Stimulated activated CD4-positive, alpha-beta T cell treated with anti-CD3 and anti-CD28 coated beads, Interleukin-4, amount 100 ng/mL, for 48 hours (primary cell): Measurements from ENCODE around the gene ADGRG4.

ENCODE experiments used
- DNase-seq, 2 donors: peaks; one replicate each; pipeline ENCODE4 v3.0.0-alpha.2; 2020; ENCODE audit warnings: low read depth in 2 of 2

ADGRG4 gene

GRCh38 chrX:136292656-136293055 lies 8.1 kb upstream of the ADGRG4 start:
- DNase-seq: no peak

GRCh38 chrX:136295380-136295779 lies 5.4 kb upstream of the ADGRG4 start:
- DNase-seq: no peak

- DNase-seq: no peak
These were observed 2.3 kb downstream of the ADGRG4 start for GRCh38 chrX:136303041-136303440.

DNA sequence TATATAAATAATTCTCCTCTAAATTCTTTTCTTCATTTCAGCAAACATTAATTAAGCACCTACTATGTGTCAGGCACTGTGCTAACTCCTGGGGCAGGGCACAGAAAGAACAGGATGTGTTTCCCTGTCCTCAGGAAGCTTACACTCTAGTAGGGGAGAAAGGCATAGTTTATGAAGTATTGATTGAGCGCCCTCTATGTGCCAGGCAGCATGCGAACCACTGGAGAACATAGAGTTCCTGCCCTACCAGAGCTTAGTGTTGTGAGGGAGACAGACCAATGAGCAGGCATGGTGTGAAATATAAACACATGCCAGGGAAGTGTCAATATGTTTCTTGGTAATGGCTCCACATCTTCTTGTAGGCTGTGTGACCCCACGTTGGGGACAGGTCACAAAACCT lies 3.7 kb downstream of the ADGRG4 start:
- DNase-seq: no peak

GRCh38 chrX:136306182-136306581 lies 5.4 kb downstream of the ADGRG4 start:
- no peak for DNase-seq

DNA sequence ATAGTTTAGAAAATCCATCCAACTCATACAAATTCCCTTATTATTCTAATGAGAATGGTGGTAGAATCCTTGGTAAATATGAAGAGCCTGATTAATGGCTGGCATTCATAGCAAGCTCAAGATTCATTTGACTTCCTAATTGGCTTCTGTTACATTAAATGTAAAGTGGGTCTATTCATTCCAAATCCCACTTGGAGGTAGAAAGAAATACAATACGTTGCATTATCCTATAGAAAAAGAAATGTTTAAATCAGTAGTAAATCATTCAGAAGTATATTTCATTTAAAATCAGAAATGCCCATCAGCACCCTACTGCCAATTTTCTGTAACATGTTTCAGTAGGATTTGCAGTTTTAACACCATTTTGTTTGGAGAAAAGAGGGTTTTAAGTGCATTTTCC lies 6.7 kb downstream of the ADGRG4 start:
- no peak for DNase-seq

- no peak for DNase-seq
These were observed 9.6 kb downstream of the ADGRG4 start for GRCh38 chrX:136310411-136310810.

DNA sequence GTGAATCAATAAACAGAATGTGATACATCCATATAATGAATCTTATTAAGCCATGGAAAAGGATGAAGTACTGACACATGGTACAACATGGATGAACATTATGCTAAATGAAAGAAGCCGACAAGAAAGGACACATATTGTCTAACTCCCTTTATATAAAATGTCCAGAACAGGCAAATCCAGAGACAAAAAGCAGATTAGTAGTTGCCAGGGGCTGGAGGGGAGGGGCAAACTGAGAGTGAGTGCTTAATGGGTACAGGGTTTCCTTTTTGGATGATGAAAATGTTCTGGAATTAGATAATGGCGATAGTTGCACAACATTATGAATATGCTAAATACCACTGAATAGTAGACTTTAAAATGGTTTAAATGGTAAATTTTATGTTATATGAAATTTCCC lies 17.4 kb downstream of the ADGRG4 start:
- no peak for DNase-seq

GRCh38 chrX:136318895-136319597 lies 18.3 kb downstream of the ADGRG4 start:
- DNase-seq: no peak

- no peak for DNase-seq
These were observed 18.8 kb downstream of the ADGRG4 start for GRCh38 chrX:136319600-136319999.

- no peak for DNase-seq
These were observed 20.8 kb downstream of the ADGRG4 start for GRCh38 chrX:136321532-136321931.

DNA sequence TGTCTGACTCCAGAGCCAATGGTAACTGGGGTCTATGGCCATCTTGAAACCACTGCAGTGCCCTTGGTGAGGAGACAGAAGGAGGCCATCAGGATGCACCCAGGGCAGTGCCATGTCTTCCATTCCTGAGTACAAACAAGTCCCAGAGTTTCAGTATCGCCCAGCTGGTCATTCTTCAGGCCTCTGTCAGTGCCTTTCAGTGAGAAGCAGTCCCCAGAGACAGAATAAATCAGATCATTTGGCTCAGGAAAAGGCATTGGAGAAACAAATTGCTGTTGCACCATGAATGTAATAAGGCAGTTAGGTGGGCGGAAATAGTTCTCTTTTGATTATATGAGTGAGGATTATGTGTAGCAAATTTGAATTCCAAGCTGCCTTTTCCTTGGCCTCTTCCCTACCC lies 21.3 kb downstream of the ADGRG4 start:
- DNase-seq: no peak

GRCh38 chrX:136325377-136325776 lies 24.6 kb downstream of the ADGRG4 start:
- DNase-seq: no peak

GRCh38 chrX:136328933-136329332 lies 28.2 kb downstream of the ADGRG4 start:
- no peak for DNase-seq

- DNase-seq: no peak
These were observed 35.9 kb downstream of the ADGRG4 start for GRCh38 chrX:136336623-136337022.

- DNase-seq: no peak
These were observed 38.9 kb downstream of the ADGRG4 start for GRCh38 chrX:136339702-136340101.

- DNase-seq: no peak
These were observed 43.6 kb downstream of the ADGRG4 start for GRCh38 chrX:136344320-136344719.

- DNase-seq: no peak
These were observed 45.7 kb downstream of the ADGRG4 start for GRCh38 chrX:136346506-136346905.

DNA sequence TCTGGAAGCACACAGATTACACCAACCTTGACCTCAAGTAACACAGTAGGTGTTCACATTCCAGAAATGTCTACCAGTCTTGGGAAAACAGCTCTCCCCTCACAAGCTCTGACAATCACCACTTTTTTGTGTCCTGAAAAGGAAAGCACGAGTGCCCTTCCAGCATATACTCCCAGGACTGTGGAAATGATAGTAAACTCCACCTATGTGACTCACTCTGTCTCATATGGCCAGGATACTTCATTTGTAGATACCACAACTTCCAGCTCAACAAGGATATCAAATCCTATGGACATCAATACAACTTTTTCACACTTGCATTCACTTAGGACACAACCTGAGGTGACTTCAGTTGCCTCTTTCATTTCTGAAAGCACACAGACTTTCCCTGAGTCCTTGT lies 46.9 kb downstream of the ADGRG4 start:
- no peak for DNase-seq

GRCh38 chrX:136353526-136354093 lies 52.8 kb downstream of the ADGRG4 start:
- DNase-seq: no peak

- DNase-seq: no peak
These were observed 53.4 kb downstream of the ADGRG4 start for GRCh38 chrX:136354201-136354600.

DNA sequence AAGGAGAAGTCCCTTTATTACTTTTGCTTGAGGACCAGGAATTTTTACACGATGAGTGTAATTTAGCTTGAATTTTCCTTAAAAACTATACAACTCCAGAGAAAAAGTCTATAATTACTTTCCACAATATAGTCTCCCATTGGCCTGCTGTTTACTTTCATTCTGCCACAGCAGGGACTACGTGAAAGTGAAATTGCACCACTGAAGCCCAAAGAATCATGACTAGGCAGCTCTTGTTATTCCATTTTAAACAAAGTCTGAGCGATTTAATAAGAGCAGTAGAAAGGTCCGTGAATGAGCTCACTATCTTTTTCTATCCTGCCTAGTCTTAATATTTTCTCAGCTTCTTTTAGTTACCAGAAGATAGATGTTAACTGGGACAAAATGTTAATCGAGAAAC lies 68.6 kb downstream of the ADGRG4 start:
- DNase-seq: no peak

DNA sequence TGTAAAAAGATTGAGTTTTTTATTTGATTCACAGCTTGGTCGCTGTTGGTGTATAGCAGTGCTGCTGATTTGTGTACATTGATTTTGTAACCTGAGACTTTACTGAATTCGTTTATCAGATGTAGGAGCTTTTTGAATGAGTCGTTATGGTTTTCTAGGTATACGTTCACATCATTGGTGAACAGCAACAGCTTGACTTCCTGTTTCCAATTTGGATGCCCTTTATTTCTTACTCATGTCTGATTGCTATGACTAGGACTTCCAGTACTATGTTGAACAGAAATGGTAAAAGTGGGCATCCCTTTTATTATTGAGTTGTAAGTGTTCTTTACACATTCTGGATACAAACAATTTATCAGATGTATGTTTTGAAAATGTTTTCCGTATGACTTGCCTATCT lies 76.0 kb downstream of the ADGRG4 start:
- DNase-seq: no peak
